Hepatocyte (in vitro differentiated cells): ENCODE measurements around the gene MED29.

Experiments
- CTCF ChIP-seq: fragments of 200-600 bp; sonication (generic); IDR thresholded peaks from 2 replicates; pipeline ENCODE4 v1.5.1; 2016; ENCODE audit warnings: antibody characterized with exemption, mild to moderate bottlenecking; ENCODE audit not compliant: poor library complexity
- EZH2 ChIP-seq: fragments of 200-600 bp; sonication (generic); IDR thresholded peaks from 2 replicates; pipeline ENCODE4 v1.6.1; 2016; ENCODE audit warnings: antibody characterized with exemption, mild to moderate bottlenecking, borderline replicate concordance
- EZH2phosphoT487 ChIP-seq: fragments of 200-600 bp; sonication (generic); IDR thresholded peaks from one replicate; pipeline ENCODE4 v1.6.1; 2018; ENCODE audit warnings: antibody characterized with exemption, mild to moderate bottlenecking, low read depth, moderate library complexity; ENCODE audit not compliant: unreplicated experiment, severe bottlenecking

- no peak for TF ChIP-seq CTCF
- TF ChIP-seq EZH2: no peak
- no peak for TF ChIP-seq EZH2phosphoT487
These were observed 6.2 kb upstream of the MED29 start for GRCh38 chr19:39384839-39385568.
